ENCODE data around the gene ZSWIM1. TPM values are rescaled to one million over a fixed set of nuclear protein-coding genes. Genes with fewer than 3 reads are reported as not detected.

Gene ZSWIM1
- total RNA-seq = 10.1 TPM
- long read RNA-seq, partial matches to known transcripts = 6 of 6 reads
- long read RNA-seq, other reads (novel, unspliced or antisense) = 0 of 6 reads

GRCh38 chr20:45880988-45881788, at the start of gene ZSWIM1:
TSS of gene ZSWIM1 (plus strand) at chr20:45881227. CDS start at chr20:45882593, 1,366 bp downstream.
- DNase-seq (peak; percentile 100), ATAC-seq (ENCODE audit: poor library complexity) (peak; percentile 97)
- intact Hi-C loops (cut with DNase I) = no loop called here

- intact Hi-C loops (cut with DNase I) = loop anchor here (5.0 kb wide), 1 partner anchor 105 kb away; no protein-coding TSS in a partner anchor
- ATAC-seq (ENCODE audit: poor library complexity) (no peak), DNase-seq (no peak)
Measured at GRCh38 chr20:45832619-45833018, 48.4 kb upstream of the ZSWIM1 start.

GRCh38 chr20:45833030-45833882, 47.8 kb upstream of the ZSWIM1 start, which contains the start of gene SNX21:
TSS of gene SNX21 (plus strand) at chr20:45833799. CDS start at chr20:45833920, 121 bp downstream.
- ATAC-seq (ENCODE audit: poor library complexity) (peak; percentile 88), DNase-seq (peak; percentile 92)
- intact Hi-C loops (cut with DNase I) = loop anchor here (5.0 kb wide), 1 partner anchor 104 kb away; no protein-coding TSS in a partner anchor

DNA sequence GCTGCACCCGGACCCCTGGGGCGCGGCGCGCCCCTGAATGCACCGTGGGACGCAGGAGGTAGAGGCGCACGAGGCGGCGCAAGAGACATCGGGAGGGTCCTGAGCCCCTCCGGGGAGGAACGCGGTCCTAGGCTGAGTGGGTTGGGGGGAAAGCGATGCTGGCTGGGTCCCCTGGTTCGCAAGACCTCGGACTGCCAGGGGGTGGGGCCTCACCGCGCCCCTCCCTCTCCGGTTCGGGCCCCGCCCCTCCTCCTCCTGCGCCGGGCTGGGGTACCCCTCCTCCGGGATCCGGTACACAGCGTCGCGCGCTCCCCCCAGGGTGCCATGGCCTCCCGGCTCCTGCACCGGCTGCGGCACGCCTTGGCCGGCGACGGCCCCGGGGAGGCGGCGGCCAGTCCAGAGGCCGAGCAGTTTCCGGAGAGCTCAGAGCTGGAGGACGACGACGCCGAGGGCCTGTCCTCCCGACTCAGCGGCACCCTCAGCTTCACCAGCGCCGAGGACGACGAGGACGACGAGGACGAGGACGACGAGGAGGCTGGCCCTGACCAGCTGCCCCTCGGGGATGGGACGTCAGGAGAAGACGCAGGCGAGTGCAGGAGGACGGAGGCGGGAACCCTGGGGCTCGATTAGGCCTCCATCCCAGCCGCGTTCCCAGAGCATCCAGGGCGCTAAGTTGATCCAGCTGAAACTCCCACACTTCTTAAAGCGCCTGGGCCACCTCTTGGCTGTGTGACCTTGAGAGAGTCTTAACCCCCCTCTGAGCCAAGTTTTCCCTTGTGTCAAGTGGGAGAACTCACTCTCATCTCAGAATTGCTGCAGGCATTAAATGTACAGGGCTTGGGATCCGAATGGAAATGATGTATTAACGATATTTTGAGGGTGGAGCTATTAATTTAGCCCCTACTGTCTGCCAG, 46.9 kb upstream of the ZSWIM1 start:
- DNase-seq = peak; percentile 84
- peak; percentile 89 for ATAC-seq (ENCODE audit: poor library complexity)
- intact Hi-C loops (cut with DNase I) = loop anchor here (5.0 kb wide), 1 partner anchor 103 kb away; no protein-coding TSS in a partner anchor

DNA sequence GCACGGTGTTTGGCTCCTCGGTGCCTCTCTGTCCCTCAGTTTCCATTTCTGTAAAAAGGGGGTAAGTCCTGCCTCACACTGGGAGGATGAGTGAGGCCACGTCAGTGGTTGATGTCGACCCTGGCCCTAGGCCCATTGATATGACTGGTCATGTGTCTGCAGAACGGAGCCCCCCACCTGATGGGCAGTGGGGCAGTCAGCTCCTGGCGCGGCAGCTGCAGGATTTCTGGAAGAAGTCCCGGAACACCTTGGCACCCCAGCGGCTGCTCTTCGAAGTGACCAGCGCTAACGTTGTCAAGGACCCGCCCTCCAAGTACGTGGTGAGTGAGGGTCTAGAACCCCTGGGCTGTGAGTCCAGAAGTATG, 46.2 kb upstream of the ZSWIM1 start:
- no peak for DNase-seq
- no peak for ATAC-seq (ENCODE audit: poor library complexity)
- intact Hi-C loops (cut with DNase I) = loop anchor here (5.0 kb wide), 1 partner anchor 103 kb away; no protein-coding TSS in a partner anchor

DNA sequence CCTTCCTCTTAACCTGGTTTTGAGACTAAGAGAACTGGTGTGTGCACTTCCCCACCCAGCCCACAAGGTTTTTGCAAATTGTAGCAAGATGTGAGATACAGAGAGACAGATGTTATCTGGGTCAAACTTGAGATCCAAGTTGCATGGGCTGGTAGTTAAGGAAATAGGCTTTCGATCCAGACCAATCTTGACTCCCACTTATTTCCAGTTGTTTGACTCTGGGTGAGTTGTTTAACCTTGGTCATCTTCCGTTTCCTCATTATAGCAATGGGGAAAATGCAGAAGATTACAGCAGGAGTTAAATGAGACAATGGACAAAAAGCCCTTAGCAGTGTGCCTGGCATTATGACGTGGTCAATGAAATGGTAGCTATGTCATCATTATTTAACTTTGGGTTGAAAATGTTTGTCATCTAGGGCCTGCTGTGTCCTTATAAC, 45.7 kb upstream of the ZSWIM1 start:
- no peak for DNase-seq
- ATAC-seq (ENCODE audit: poor library complexity) = no peak
- intact Hi-C loops (cut with DNase I) = no loop called here

DNA sequence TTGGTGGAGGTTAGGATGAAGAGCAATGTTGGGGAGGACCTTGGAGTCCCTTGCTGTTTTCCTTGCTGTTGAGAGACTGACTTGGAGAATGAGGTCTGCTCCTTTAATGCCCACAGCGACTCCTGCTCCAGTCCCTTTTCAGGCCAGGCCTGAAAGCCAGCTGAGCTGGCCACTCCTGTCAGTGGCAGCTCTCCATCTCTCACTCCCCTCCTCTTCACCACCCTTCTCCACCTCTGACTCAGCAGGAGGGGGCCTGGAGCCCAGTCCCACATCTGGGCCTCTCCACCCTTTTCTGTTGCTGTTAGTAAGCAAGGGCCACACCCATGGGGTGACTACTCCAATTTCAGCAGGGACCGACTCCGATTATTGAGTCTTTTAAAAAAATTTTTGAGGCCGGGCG, 45.2 kb upstream of the ZSWIM1 start:
- intact Hi-C loops (cut with DNase I) = no loop called here
- DNase-seq (peak; percentile 75), ATAC-seq (ENCODE audit: poor library complexity) (peak; percentile 21)

DNA sequence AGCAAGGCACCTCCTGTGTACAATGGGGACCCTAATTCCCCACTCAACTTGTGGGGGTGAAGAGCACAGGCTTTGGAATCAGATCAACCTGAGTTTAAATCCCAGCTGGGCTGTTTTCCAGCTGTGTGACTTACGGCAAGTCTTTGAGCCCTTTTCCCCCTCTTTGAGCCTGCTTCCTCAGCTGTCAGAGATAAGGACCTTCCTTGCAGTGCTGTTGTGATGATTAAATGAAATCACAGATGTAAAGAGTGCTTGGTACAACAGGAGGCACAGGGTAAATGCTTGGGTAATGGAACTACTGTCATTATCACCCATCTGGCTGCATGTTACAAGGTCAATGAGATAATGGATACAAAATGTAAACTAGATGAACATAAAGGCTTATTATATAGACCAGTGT, 44.2 kb upstream of the ZSWIM1 start:
- ATAC-seq (ENCODE audit: poor library complexity) (no peak), DNase-seq (no peak)
- intact Hi-C loops (cut with DNase I) = no loop called here

DNA sequence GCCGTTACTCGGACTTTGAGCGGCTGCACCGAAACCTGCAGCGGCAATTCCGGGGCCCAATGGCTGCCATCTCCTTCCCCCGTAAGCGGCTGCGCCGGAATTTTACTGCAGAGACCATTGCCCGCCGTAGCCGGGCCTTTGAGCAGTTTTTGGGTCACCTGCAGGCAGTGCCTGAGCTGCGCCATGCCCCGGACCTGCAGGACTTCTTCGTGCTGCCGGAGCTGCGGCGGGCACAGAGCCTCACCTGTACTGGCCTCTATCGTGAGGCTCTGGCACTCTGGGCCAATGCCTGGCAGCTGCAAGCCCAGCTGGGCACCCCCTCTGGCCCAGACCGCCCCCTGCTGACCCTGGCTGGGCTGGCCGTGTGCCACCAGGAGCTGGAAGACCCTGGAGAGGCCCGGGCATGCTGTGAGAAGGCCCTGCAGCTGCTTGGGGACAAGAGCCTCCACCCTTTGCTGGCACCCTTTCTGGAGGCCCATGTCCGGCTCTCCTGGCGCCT, 40.3 kb upstream of the ZSWIM1 start:
- ATAC-seq (ENCODE audit: poor library complexity) (no peak), DNase-seq (no peak)
- intact Hi-C loops (cut with DNase I) = no loop called here

DNA sequence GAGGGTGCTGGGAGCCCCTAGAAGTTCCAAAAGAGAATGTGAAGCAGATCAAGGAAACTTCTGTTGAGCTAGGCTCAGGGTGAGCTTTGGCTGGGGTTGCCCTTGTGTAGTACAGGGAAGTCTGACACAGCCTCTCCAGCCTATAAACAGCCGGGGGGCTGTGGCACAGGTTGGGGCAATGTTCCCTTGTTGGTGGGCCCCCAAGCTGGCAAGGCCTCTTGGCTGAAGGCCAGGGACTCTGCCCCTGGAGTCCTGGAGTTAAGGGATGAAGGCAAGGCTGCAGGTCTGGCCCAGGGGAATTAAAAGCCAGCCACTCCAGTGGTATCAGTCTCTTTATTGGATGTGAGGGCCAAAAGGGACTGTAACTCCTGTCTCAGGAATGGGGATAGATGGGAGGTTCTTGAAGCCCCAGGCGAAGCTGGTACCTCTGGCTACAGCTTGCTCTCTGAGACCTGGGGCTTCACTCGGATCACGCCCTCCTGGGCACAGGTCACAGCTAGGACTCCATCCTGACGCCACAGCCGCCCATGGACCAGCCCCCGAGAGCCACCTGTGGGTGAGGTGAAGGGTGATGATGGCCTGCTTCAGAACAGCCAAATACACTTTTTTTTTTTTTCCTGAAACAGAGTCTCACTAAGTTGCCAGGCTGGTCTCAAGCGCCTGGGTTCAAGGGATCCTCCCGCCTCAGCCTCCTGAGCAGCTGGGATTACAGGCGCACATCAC, 39.5 kb upstream of the ZSWIM1 start:
- intact Hi-C loops (cut with DNase I) = no loop called here
- no peak for ATAC-seq (ENCODE audit: poor library complexity)
- no peak for DNase-seq

DNA sequence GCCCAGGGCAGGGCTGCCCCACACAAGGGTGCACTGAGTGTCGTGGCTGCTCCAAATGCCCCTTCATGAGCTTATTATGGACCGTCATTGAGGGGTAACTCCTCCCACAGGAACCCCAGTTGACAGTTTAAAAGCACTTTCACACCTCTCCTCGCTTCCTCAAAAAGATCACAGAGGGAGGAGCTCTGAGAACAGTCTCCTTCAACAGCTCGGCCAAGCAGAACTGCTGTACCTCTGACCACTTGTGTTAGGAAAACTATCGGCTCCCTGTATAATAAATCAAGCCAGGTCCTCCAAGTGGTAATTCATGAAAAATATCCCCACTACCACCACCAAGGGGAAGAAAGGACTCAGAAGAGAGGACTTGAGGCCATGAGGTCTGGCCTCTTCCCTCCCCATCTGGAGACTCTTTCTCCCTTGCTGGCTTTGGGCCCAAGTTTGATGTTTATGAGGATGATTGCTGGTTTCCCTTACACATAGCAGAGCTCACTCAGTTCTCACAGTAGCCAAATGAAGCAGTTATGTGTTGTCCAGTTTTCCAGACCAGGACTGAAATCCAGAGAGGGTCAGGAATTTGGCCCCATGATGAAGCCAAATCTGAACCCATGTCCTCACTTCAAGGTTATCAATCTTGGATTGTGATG, 38.7 kb upstream of the ZSWIM1 start:
- peak; percentile 29 for ATAC-seq (ENCODE audit: poor library complexity)
- no peak for DNase-seq
- intact Hi-C loops (cut with DNase I) = no loop called here

GRCh38 chr20:45843506-45843905, 37.5 kb upstream of the ZSWIM1 start:
- ATAC-seq (ENCODE audit: poor library complexity) (no peak), DNase-seq (no peak)
- intact Hi-C loops (cut with DNase I) = no loop called here

GRCh38 chr20:45845452-45845851, 35.6 kb upstream of the ZSWIM1 start:
- ATAC-seq (ENCODE audit: poor library complexity) = no peak
- intact Hi-C loops (cut with DNase I) = no loop called here
- no peak for DNase-seq

DNA sequence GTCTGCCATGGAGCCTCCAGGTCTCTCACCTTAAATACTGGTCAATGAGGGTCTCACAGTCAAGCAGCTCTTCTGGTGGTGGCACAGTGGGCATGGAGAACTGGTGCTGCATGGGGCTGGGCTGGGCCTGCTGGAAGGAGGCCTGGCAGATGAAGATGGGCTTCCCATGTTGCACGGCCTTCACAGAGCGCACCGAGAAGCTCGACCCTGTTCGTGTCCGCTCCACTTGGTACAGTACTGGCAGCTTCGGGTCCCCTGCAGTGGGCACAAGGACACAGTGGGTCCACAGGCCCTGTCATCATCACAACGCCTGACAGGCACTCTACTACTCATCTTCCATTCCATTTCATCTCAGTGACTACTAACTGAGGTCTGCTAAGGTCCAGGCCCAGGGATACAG, 32.6 kb upstream of the ZSWIM1 start:
- DNase-seq (no peak), ATAC-seq (ENCODE audit: poor library complexity) (no peak)
- intact Hi-C loops (cut with DNase I) = no loop called here

GRCh38 chr20:45848969-45849582, 32.0 kb upstream of the ZSWIM1 start:
- DNase-seq (no peak), ATAC-seq (ENCODE audit: poor library complexity) (no peak)
- intact Hi-C loops (cut with DNase I) = no loop called here

DNA sequence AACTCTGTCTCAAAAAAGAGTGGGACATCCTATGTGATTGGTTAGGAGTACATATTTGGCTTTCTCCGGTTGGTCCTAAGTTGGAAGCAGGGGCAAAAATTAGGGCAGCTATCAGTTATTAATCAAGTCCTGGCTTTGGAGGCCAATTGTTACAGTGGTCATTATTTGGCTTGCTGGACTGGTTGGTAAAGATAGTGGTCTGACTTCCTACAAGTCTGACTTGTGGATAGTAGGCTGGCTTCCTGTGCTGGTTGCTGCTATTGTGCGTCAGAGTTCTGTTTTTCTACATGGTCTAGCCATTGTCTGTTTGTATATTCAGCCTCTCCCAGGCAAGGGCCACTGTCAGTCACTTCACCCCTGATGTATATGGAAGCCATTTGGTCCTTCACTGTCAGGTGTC, 30.8 kb upstream of the ZSWIM1 start:
- intact Hi-C loops (cut with DNase I) = no loop called here
- ATAC-seq (ENCODE audit: poor library complexity) (no peak), DNase-seq (no peak)

DNA sequence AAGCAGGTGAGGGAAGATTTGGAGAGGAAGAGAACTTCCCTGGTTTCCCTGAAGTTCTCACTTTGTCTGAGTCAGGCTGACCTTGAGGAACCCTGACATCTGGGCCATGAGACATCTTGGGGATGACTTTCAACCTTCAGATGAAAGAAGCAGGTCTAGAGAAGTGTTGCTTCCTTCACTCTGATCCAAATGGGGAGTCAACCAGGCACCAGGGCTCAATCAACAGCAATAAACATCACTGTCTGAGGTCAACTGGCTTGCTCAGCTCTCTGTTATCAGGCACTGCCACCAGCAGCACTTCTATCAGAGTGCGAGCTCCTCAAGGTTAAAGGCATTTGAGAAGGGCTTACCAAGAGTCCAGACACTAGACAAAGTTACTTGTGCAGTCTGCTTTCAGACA, 30.1 kb upstream of the ZSWIM1 start:
- intact Hi-C loops (cut with DNase I) = no loop called here
- no peak for DNase-seq
- ATAC-seq (ENCODE audit: poor library complexity) = no peak
